MM.1S (cell line): Measurements from ENCODE around the gene OR2Z1.

ENCODE experiments used
- DNase-seq: peaks from one replicate; pipeline ENCODE4 v3.0.0-alpha.2; 2015
- H2AFZ ChIP-seq: fragments of 300-600 bp; sonication (generic); 2 replicates; pipeline ENCODE4 v1.6.0; 2016; ENCODE audit warnings: antibody characterized with exemption, low read length
- H3F3A ChIP-seq: fragments of 300-600 bp; sonication (generic); 2 replicates; pipeline ENCODE4 v1.6.1; 2016; ENCODE audit warnings: mild to moderate bottlenecking, antibody characterized with exemption, low read length, moderate library complexity, mixed read lengths; ENCODE audit not compliant: insufficient read depth
- H3K27ac ChIP-seq: fragments of 300-600 bp; sonication (generic); 2 replicates; pipeline ENCODE4 v1.5.1; 2016; ENCODE audit warnings: mild to moderate bottlenecking, low read length
- H3K27me3 ChIP-seq: fragments of 300-600 bp; sonication (generic); replicated peaks from 2 replicates; pipeline ENCODE4 v1.6.0; 2016; ENCODE audit warnings: low read length; ENCODE audit not compliant: insufficient read depth
- H3K36me3 ChIP-seq: fragments of 300-600 bp; sonication (generic); replicated peaks from 2 replicates; pipeline ENCODE4 v1.6.1; 2016; ENCODE audit warnings: mild to moderate bottlenecking, low read length, mixed read lengths; ENCODE audit not compliant: insufficient read depth
- H3K4me1 ChIP-seq: fragments of 300-600 bp; sonication (generic); 2 replicates; pipeline ENCODE4 v1.6.1; 2016; ENCODE audit warnings: low read length, mixed read lengths
- H3K4me2 ChIP-seq: fragments of 300-600 bp; sonication (generic); 2 replicates; pipeline ENCODE4 v1.6.0; 2016; ENCODE audit warnings: low read depth, low read length
- H3K4me3 ChIP-seq: fragments of 300-600 bp; sonication (generic); 2 replicates; pipeline ENCODE4 v1.5.1; 2016; ENCODE audit warnings: low read length, mixed read lengths
- H3K79me2 ChIP-seq: fragments of 300-600 bp; sonication (generic); 2 replicates; pipeline ENCODE4 v1.6.1; 2016; ENCODE audit warnings: mixed run types, low read length, mixed read lengths
- H3K9ac ChIP-seq: fragments of 300-600 bp; sonication (generic); 2 replicates; pipeline ENCODE4 v1.6.1; 2016; ENCODE audit warnings: low read length, mixed read lengths
- H3K9me2 ChIP-seq: fragments of 300-600 bp; sonication (generic); replicated peaks from 2 replicates; pipeline ENCODE4 v1.6.1; 2016; ENCODE audit warnings: mild to moderate bottlenecking, low read length, mixed read lengths; ENCODE audit not compliant: insufficient read depth
- H3K9me3 ChIP-seq: fragments of 300-600 bp; sonication (generic); replicated peaks from 2 replicates; pipeline ENCODE4 v1.6.1; 2016; ENCODE audit warnings: mild to moderate bottlenecking, low read length, mixed read lengths; ENCODE audit not compliant: insufficient read depth
- H4K20me1 ChIP-seq: fragments of 300-600 bp; sonication (generic); 2 replicates; pipeline ENCODE4 v1.6.1; 2016; ENCODE audit warnings: mild to moderate bottlenecking, low read length, moderate library complexity, mixed read lengths; ENCODE audit not compliant: insufficient read depth
- EZH2 ChIP-seq: fragments of 300-600 bp; sonication (generic); optimal IDR thresholded peaks from 2 replicates; pipeline ENCODE3; 2017; ENCODE audit warnings: low read depth, mild to moderate bottlenecking, antibody characterized with exemption, low read length, mixed read lengths
- EZH2phosphoT487 ChIP-seq: fragments of 300-600 bp; sonication (generic); IDR thresholded peaks from 2 replicates; pipeline ENCODE4 v1.6.1; 2018; ENCODE audit warnings: antibody characterized with exemption, low read length
- TF ChIP-seq, protein P1 (sequence below): fragments of 300-600 bp; sonication (generic); IDR thresholded peaks from 2 replicates; pipeline ENCODE4 v1.5.1; 2016; ENCODE audit warnings: antibody characterized with exemption, low read length, mixed read lengths

OR2Z1 gene

DNA sequence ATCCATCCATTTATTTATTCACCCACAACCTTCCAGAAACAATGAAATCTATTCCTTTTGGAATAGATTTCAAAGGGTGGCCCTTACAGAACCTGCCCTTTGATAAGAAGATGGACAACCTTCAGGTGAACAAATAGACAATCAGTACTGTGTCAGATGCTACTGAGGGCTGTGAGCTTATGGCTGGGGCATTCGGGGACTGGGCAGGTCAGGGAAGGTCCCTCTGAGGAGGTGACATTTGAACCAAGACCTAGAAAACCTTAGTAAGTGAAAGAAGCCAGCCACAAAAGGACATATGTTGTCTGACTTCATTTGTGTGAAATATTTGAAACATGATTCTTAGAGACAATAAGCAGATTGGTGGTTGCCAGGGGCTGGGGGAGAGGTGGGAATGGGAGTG lies 38.5 kb upstream of the OR2Z1 start:
- H3K4me3 ChIP-seq, result no peak overlapping the region
- no peak for DNase-seq
- TF ChIP-seq, protein P1, sequence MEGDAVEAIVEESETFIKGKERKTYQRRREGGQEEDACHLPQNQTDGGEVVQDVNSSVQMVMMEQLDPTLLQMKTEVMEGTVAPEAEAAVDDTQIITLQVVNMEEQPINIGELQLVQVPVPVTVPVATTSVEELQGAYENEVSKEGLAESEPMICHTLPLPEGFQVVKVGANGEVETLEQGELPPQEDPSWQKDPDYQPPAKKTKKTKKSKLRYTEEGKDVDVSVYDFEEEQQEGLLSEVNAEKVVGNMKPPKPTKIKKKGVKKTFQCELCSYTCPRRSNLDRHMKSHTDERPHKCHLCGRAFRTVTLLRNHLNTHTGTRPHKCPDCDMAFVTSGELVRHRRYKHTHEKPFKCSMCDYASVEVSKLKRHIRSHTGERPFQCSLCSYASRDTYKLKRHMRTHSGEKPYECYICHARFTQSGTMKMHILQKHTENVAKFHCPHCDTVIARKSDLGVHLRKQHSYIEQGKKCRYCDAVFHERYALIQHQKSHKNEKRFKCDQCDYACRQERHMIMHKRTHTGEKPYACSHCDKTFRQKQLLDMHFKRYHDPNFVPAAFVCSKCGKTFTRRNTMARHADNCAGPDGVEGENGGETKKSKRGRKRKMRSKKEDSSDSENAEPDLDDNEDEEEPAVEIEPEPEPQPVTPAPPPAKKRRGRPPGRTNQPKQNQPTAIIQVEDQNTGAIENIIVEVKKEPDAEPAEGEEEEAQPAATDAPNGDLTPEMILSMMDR, result no peak
- no peak for TF ChIP-seq EZH2phosphoT487

DNA sequence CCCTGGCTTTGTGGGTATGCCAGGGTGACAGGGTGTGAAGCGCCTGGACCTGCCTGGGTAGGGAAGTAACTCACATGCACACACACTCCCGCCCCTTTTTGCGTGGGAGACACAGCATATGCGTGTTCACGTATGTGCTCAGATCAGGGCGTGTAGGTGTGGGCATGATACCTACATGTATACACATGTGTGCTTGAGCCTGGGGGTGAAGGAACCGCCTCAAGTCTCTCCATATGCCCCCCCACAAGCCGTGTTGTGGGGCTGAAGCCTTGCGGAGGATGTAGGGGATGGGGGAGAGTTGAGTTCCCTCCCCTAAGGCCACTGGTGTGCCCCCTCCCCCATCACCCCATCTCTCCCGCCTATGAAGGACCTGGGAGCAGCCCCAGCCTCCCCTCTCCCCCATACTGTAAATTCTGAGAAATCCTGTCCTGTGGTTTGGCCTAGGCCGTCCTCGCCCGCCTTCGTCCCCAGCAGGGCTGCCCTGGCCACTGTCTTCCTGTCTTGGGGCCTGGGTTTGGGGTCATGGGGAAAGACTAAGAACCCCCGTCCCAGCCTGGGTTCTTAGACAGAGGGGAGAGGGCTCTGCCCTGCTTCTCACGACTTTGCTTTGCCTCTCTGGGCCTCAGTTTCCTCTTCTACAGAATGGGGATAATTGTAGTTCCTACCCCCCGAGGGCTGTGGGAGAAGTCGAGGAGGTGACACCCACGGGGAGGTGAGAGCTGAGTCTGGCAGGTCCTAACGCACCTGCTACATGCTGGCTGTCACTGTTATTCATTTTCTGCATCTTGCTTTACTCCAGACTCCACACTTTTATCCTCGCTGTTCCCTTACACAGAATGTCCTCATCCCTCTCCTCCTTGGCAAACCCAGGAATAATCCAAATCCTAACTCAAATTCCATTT lies 37.2 kb upstream of the OR2Z1 start:
- DNase-seq, result no peak
- no peaks in the 10 kb centered on the region for H3K4me1 ChIP-seq
- no peaks in the 10 kb centered on the region for H3K79me2 ChIP-seq
- no peaks in the 10 kb centered on the region for H3K9me3 ChIP-seq
- H3F3A ChIP-seq, result no peaks in the 10 kb centered on the region
- H3K9ac ChIP-seq, result no peak overlapping the region
- H3K9me2 ChIP-seq, result no peaks in the 10 kb centered on the region
- no peaks in the 10 kb centered on the region for H3K36me3 ChIP-seq
- H3K4me3 ChIP-seq, result no peak overlapping the region
- no peak overlapping the region for H3K4me2 ChIP-seq
- TF ChIP-seq, protein P1, result no peak
- TF ChIP-seq EZH2 (no peak), EZH2phosphoT487 (no peak)
- H2AFZ ChIP-seq, result no peak overlapping the region
- H3K27ac ChIP-seq, result no peak overlapping the region
- peaks cover 33% of the 10 kb centered on the region for H3K27me3 ChIP-seq
- no peaks in the 10 kb centered on the region for H4K20me1 ChIP-seq

More for the DNA sequence above, 38.5 kb upstream of the OR2Z1 start:
- no peaks in the 10 kb centered on the region for H3F3A ChIP-seq
- H4K20me1 ChIP-seq, result no peaks in the 10 kb centered on the region
- H3K27me3 ChIP-seq, result peaks cover 23% of the 10 kb centered on the region
- no peaks in the 10 kb centered on the region for H3K36me3 ChIP-seq
- H3K79me2 ChIP-seq, result no peaks in the 10 kb centered on the region
- H3K4me1 ChIP-seq, result no peaks in the 10 kb centered on the region
- no peak overlapping the region for H3K4me2 ChIP-seq
- no peaks in the 10 kb centered on the region for H3K9me2 ChIP-seq
- H2AFZ ChIP-seq, result no peak overlapping the region
- H3K9ac ChIP-seq, result no peak overlapping the region
- H3K9me3 ChIP-seq, result no peaks in the 10 kb centered on the region
- no peak overlapping the region for H3K27ac ChIP-seq

DNA sequence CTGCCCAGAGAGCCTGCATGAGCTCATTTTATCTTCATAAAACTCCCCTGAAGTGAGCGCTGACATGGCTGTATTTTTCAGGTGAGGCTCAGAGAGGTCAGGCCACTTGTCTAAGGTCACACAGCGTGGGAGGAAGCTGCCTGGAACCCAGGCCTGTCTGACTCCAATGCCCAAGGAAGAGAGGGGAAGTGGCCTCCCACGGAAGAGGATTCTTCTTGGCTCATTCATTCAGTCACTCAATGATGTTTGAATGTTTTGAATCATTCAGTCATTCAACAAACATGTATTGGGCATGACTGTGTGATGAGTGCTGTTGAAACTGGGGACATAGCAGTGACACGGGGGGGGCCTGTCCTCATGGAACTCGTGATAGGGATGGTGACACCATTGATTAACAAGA lies 34.9 kb upstream of the OR2Z1 start:
- no peak overlapping the region for H3K9ac ChIP-seq
- no peak overlapping the region for H3K4me3 ChIP-seq
- no peaks in the 10 kb centered on the region for H3K36me3 ChIP-seq
- TF ChIP-seq, protein P1, result no peak
- no peak for TF ChIP-seq EZH2
- H4K20me1 ChIP-seq, result no peaks in the 10 kb centered on the region
- peaks cover 39% of the 10 kb centered on the region for H3K27me3 ChIP-seq
- no peak for DNase-seq
- H3K4me2 ChIP-seq, result no peak overlapping the region
- no peaks in the 10 kb centered on the region for H3F3A ChIP-seq
- no peaks in the 10 kb centered on the region for H3K4me1 ChIP-seq
- H3K9me3 ChIP-seq, result no peaks in the 10 kb centered on the region
- H3K79me2 ChIP-seq, result no peaks in the 10 kb centered on the region
- H3K9me2 ChIP-seq, result no peaks in the 10 kb centered on the region
- H2AFZ ChIP-seq, result no peak overlapping the region
- no peak overlapping the region for H3K27ac ChIP-seq
